Keratinocyte (primary cell): ENCODE results near the gene B3GLCT.

Experiments
- CTCF ChIP-seq, 3 experiments: IDR thresholded peaks in 1 of 3; conservative IDR thresholded peaks in 1 of 3; optimal IDR thresholded peaks in 1 of 3; 2 replicates in 2 of 3; 3 replicates in 1 of 3; pipeline versions ENCODE3 to v1.5.1; 2011; ENCODE audit warnings: low read length in 3 of 3, mild to moderate bottlenecking in 3 of 3, moderate library complexity in 2 of 3, control low read depth in 1 of 3, inconsistent platforms in 1 of 3; ENCODE audit not compliant: insufficient read depth in 2 of 3; ENCODE audit errors: extremely low read depth in 1 of 3
- EZH2 ChIP-seq: IDR thresholded peaks from one replicate; pipeline ENCODE4 v1.6.1; 2012; ENCODE audit warnings: inconsistent platforms, mild to moderate bottlenecking, low read length, moderate library complexity

GRCh38 chr13:31346891-31347290 lies 147.1 kb downstream of the B3GLCT start:
- TF ChIP-seq CTCF (optimal IDR thresholded peaks at IDR 0.05 in 1 of 3, IDR thresholded peaks at IDR 0.05 in 1 of 3, conservative IDR thresholded peaks at IDR 0.05 in 1 of 3; ENCODE audit: extremely low read depth in 1 of 3, insufficient read depth in 2 of 3, low read length in 3 of 3): no peak
- TF ChIP-seq EZH2: no peak
